ENCODE data around the gene PCDHA12. TPM values are rescaled to one million over a fixed set of nuclear protein-coding genes. Genes with fewer than 3 reads are reported as not detected.

The PCDHA12 gene
- total RNA-seq, 4 donors from 2014 or later, result 0.27 to 1.1 (median 0.83) TPM; not detected in 1

- no peaks in the 10 kb centered on the region for H3K4me1 ChIP-seq
- no peaks in the 10 kb centered on the region for H3K36me3 ChIP-seq
- TF ChIP-seq CTCF (IDR thresholded peaks at IDR 0.05), result no peak
- no peak for DNase-seq
- no peak within 1 kb of the TSS for H3K27ac ChIP-seq
- no peaks in the 10 kb centered on the region for H3K27me3 ChIP-seq
- H3K4me3 ChIP-seq, result no peak within 1 kb of the TSS
- H3K9me3 ChIP-seq, result peaks cover 0 to 21% (median 0%) of the 10 kb centered on the region in 4 donors
These were observed 6.9 kb downstream of the PCDHA12 start, which contains the start of gene PCDHA13 for GRCh38 chr5:140881889-140882590. Gene PCDHA13 (plus strand): TSS chr5:140882124. CDS start chr5:140882269, 145 bp downstream.

- DNase-seq, result no peak
- H3K4me1 ChIP-seq, result no peaks in the 10 kb centered on the region
- no peaks in the 10 kb centered on the region for H3K27me3 ChIP-seq
- H3K27ac ChIP-seq, result no peak overlapping the region
- peaks cover 0 to 16% (median 0%) of the 10 kb centered on the region in 4 donors for H3K9me3 ChIP-seq
- no peaks in the 10 kb centered on the region for H3K36me3 ChIP-seq
- TF ChIP-seq POLR2A (IDR thresholded peaks at IDR 0.05) (no peak), CTCF (IDR thresholded peaks at IDR 0.05) (no peak)
- no peak overlapping the region for H3K4me3 ChIP-seq
These were observed 7.4 kb downstream of the PCDHA12 start for GRCh38 chr5:140882591-140882899.

- H3K9me3 ChIP-seq, result peaks cover 0 to 16% (median 0%) of the 10 kb centered on the region in 4 donors
- no peak for DNase-seq
- H3K4me1 ChIP-seq, result no peaks in the 10 kb centered on the region
- no peak overlapping the region for H3K27ac ChIP-seq
- TF ChIP-seq POLR2A (IDR thresholded peaks at IDR 0.05) (no peak), CTCF (IDR thresholded peaks at IDR 0.05) (no peak)
- no peaks in the 10 kb centered on the region for H3K36me3 ChIP-seq
- no peak overlapping the region for H3K4me3 ChIP-seq
- no peaks in the 10 kb centered on the region for H3K27me3 ChIP-seq
These were observed 8.3 kb downstream of the PCDHA12 start for GRCh38 chr5:140883373-140883772.

GRCh38 chr5:140883927-140884697 is 9.0 kb downstream of the PCDHA12 start:
- no peak for DNase-seq
- H3K4me1 ChIP-seq, result no peaks in the 10 kb centered on the region
- no peak overlapping the region for H3K4me3 ChIP-seq
- H3K27ac ChIP-seq, result no peak overlapping the region
- H3K27me3 ChIP-seq, result no peaks in the 10 kb centered on the region
- no peaks in the 10 kb centered on the region for H3K36me3 ChIP-seq
- peaks cover 0 to 16% (median 0%) of the 10 kb centered on the region in 4 donors for H3K9me3 ChIP-seq
- TF ChIP-seq CTCF (IDR thresholded peaks at IDR 0.05) (no peak), POLR2A (IDR thresholded peaks at IDR 0.05) (no peak)

- H3K9me3 ChIP-seq, result no peaks in the 10 kb centered on the region
- no peak overlapping the region for H3K27ac ChIP-seq
- TF ChIP-seq CTCF (IDR thresholded peaks at IDR 0.05) (no peak), POLR2A (IDR thresholded peaks at IDR 0.05) (no peak)
- no peaks in the 10 kb centered on the region for H3K36me3 ChIP-seq
- no peaks in the 10 kb centered on the region for H3K27me3 ChIP-seq
- DNase-seq, result no peak
- H3K4me1 ChIP-seq, result no peaks in the 10 kb centered on the region
- H3K4me3 ChIP-seq, result no peak overlapping the region
These were observed 41.2 kb downstream of the PCDHA12 start for GRCh38 chr5:140916325-140916724.
